SK-N-SH (cell line): ENCODE data around the gene RAPH1. TPM values are rescaled to one million over a fixed set of nuclear protein-coding genes. Genes with fewer than 3 reads are reported as not detected.
A peak's percentile ranks its signal among the peaks of the same experiment; 100 is the strongest.

Experiments
- CTCF ChIA-PET: fragments of 300-600, 350-600 bp; formaldehyde crosslinking; extraction: SDS; loops from one replicate; lab custom pipeline; 2021; lab: Yijun Ruan, JAX
- POLR2A ChIA-PET: fragments of 350-600 bp; sonication (Branson Sonifier 250); formaldehyde crosslinking; extraction: SDS; loops from one replicate; lab custom pipeline; 2020; ENCODE audit warnings: antibody characterized with exemption, inconsistent platforms; lab: Yijun Ruan, JAX
- DNase-seq: peaks from one replicate; pipeline ENCODE4 v3.0.0; 2012
- H2AFZ ChIP-seq: fragments of 200-600 bp; sonication (generic); 2 replicates; pipeline ENCODE4 v1.8.1; 2016; ENCODE audit warnings: antibody characterized with exemption, mild to moderate bottlenecking, low read depth
- H3F3A ChIP-seq: fragments of 200-600 bp; sonication (generic); replicated peaks from 2 replicates; pipeline ENCODE3; 2016; ENCODE audit warnings: antibody characterized with exemption, mild to moderate bottlenecking; ENCODE audit not compliant: insufficient read depth
- H3K27ac ChIP-seq, 2 experiments: fragments of 200-500 bp in 1 of 2; fragments of 200-600 bp in 1 of 2; sonication (Bioruptor generic) in 1 of 2; sonication (generic), shearing (Covaris generic) in 1 of 2; 2 replicates each; pipeline versions ENCODE4 v1.5.1 to v1.6.1; 2014 to 2016; ENCODE audit warnings: low read depth in 2 of 2, inconsistent platforms in 1 of 2, low read length in 1 of 2, mild to moderate bottlenecking in 1 of 2, mixed read lengths in 1 of 2
- H3K27me3 ChIP-seq: fragments of 200-600 bp; sonication (generic), shearing (Covaris generic); 2 replicates; pipeline ENCODE4 v1.6.1; 2016; ENCODE audit warnings: mixed run types; ENCODE audit not compliant: insufficient read depth
- H3K36me3 ChIP-seq, 2 experiments: fragments of 200-500 bp in 1 of 2; fragments of 200-600 bp in 1 of 2; sonication (Bioruptor generic) in 1 of 2; sonication (generic) in 1 of 2; replicated peaks in 1 of 2; 2 replicates each; pipeline versions ENCODE3 to v1.5.1; 2014 to 2016; ENCODE audit warnings: low read length in 1 of 2, mild to moderate bottlenecking in 1 of 2; ENCODE audit not compliant: insufficient read depth in 2 of 2, control insufficient read depth in 1 of 2
- H3K4me1 ChIP-seq, 2 experiments: fragments of 200-500 bp in 1 of 2; fragments of 200-600 bp in 1 of 2; sonication (Bioruptor generic) in 1 of 2; sonication (generic), shearing (Covaris generic) in 1 of 2; 2 replicates each; pipeline versions ENCODE4 v1.5.1 to v1.6.1; 2014 to 2016; ENCODE audit warnings: low read depth in 1 of 2, low read length in 1 of 2, mixed run types in 1 of 2; ENCODE audit not compliant: insufficient read depth in 2 of 2, control insufficient read depth in 1 of 2
- H3K4me2 ChIP-seq: fragments of 200-600 bp; sonication (generic), shearing (Covaris generic); 2 replicates; pipeline ENCODE4 v1.6.1; 2017; ENCODE audit warnings: mixed run types
- H3K4me3 ChIP-seq, 2 experiments: fragments of 200-500 bp in 1 of 2; fragments of 200-600 bp in 1 of 2; sonication (Bioruptor generic) in 1 of 2; sonication (generic), shearing (Covaris generic) in 1 of 2; 2 replicates each; pipeline versions ENCODE4 v1.5.1 to v1.8.1; 2014 to 2016; ENCODE audit warnings: low read depth in 2 of 2, inconsistent platforms in 1 of 2, low read length in 1 of 2, mild to moderate bottlenecking in 1 of 2, mixed read lengths in 1 of 2, moderate library complexity in 1 of 2
- H3K79me2 ChIP-seq: fragments of 200-600 bp; sonication (generic); 2 replicates; pipeline ENCODE4 v1.8.1; 2017; ENCODE audit warnings: mild to moderate bottlenecking; ENCODE audit not compliant: insufficient read depth
- H3K9ac ChIP-seq: fragments of 200-600 bp; sonication (generic); 2 replicates; pipeline ENCODE4 v1.6.1; 2017; ENCODE audit warnings: mixed run types
- H3K9me2 ChIP-seq: fragments of 200-600 bp; sonication (generic); 2 replicates; pipeline ENCODE4 v1.6.1; 2017; ENCODE audit warnings: mixed run types
- H3K9me3 ChIP-seq: fragments of 200-600 bp; sonication (generic); 2 replicates; pipeline ENCODE4 v1.6.1; 2017; ENCODE audit warnings: mixed run types, mild to moderate bottlenecking, moderate library complexity
- H4K20me1 ChIP-seq: fragments of 200-600 bp; sonication (generic); 2 replicates; pipeline ENCODE4 v1.6.1; 2017; ENCODE audit warnings: mild to moderate bottlenecking, mixed run types; ENCODE audit not compliant: insufficient read depth
- CTCF ChIP-seq: fragments of 200-600 bp; sonication (generic); IDR thresholded peaks from 2 replicates; pipeline ENCODE4 v1.6.1; 2017; ENCODE audit warnings: antibody characterized with exemption, mild to moderate bottlenecking, moderate library complexity
- ELF1 ChIP-seq: IDR thresholded peaks from 2 replicates; pipeline ENCODE4 v1.4.0; 2012
- EP300 ChIP-seq, 2 experiments: IDR thresholded peaks; 2 replicates each; pipeline versions ENCODE4 v1.4.0 to v1.6.1; 2012; ENCODE audit warnings: borderline replicate concordance in 1 of 2, low read depth in 1 of 2, low read length in 1 of 2
- FOXM1 ChIP-seq: IDR thresholded peaks from 2 replicates; pipeline ENCODE4 v1.4.0; 2012; ENCODE audit warnings: low read depth, mild to moderate bottlenecking
- GABPA ChIP-seq: IDR thresholded peaks from 2 replicates; pipeline ENCODE4 v1.4.0; 2012; ENCODE audit warnings: low read depth, mild to moderate bottlenecking
- PBX3 ChIP-seq: IDR thresholded peaks from 2 replicates; pipeline ENCODE4; 2012
- REST ChIP-seq: IDR thresholded peaks from 2 replicates; pipeline ENCODE4 v1.6.1; 2012; ENCODE audit warnings: mild to moderate bottlenecking, low read depth, low read length, moderate library complexity
- SIN3A ChIP-seq: IDR thresholded peaks from 2 replicates; pipeline ENCODE4 v1.6.1; 2012; ENCODE audit warnings: low read depth, mild to moderate bottlenecking, low read length, moderate library complexity, borderline replicate concordance
- SMC3 ChIP-seq: IDR thresholded peaks from 2 replicates; pipeline ENCODE4 v1.6.1; 2012; ENCODE audit warnings: low read depth, low read length, improper control_type of control experiment
- YY1 ChIP-seq: IDR thresholded peaks from 2 replicates; pipeline ENCODE4 v1.4.0; 2012; ENCODE audit warnings: low read depth, mild to moderate bottlenecking
- WGBS: methylation state at CpG from one replicate; pipeline ENCODE4 v1.1.6; 2017; ENCODE audit warnings: low lambda C conversion rate; 5-methylcytosine and 5-hydroxymethylcytosine counted together
- polyA plus RNA-seq, 3 experiments: library from polyadenylated mRNA; depleted of rRNA; stranded (reverse); fragments of >200 nt; gene quantifications; 2 replicates each; pipeline ENCODE4 v1.2.3, GENCODE V29; 2012

RAPH1 gene
- polyA plus RNA-seq, 1 of the 3 experiments (the other 2 are of a cell fraction), result 6.7 TPM

- Histone ChIP-seq H3K79me2 (peaks cover 46% of the 10 kb centered on the region), H3K4me1 (peaks cover 4 to 10% of the 10 kb centered on the region in 2 experiments; a peak in 2 of 4 replicates), H3K27me3 (no peaks in the 10 kb centered on the region), H3K4me2 (peak overlapping the region; percentile 79), H3K9ac (peak overlapping the region; percentile 95), H2AFZ (peak overlapping the region; percentile 13; the same call in 1 of the 2 replicates), H3F3A (peaks cover 23% of the 10 kb centered on the region), H3K27ac (peak overlapping the region; percentile 83 to 84), H3K9me3 (no peaks in the 10 kb centered on the region), H3K36me3 (peaks cover 0 to 4% of the 10 kb centered on the region in 2 experiments), H4K20me1 (peaks cover 30% of the 10 kb centered on the region), H3K4me3 (peak overlapping the region; percentile 92 to 95), H3K9me2 (no peaks in the 10 kb centered on the region)
- WGBS, result 1% methylated on average over 15 of the region's 37 CpGs
- DNase-seq, result peak; percentile 87
- no peak for TF ChIP-seq SIN3A
- no peak for TF ChIP-seq PBX3
- no peak for TF ChIP-seq YY1
- TF ChIP-seq REST, result no peak
- no peak for TF ChIP-seq ELF1
- TF ChIP-seq CTCF, result no peak
- TF ChIP-seq GABPA, result no peak
- no peak for TF ChIP-seq EP300 (IDR thresholded peaks at IDR 0.05; ENCODE audit: borderline replicate concordance in 1 of 2, low read depth in 1 of 2, low read length in 1 of 2)
- TF ChIP-seq FOXM1, result no peak
- TF ChIP-seq SMC3, result no peak
- POLR2A ChIA-PET, result interaction anchor here (1.4 kb wide), 1 partner anchor 281 kb away, joined by 3 read pairs; no protein-coding TSS in a partner anchor
- CTCF ChIA-PET, result interaction anchor here (0.9 to 1.0 kb wide), 2 partner anchors 70 to 79 kb away, joined by 3 to 4 read pairs; no protein-coding TSS in a partner anchor
These were observed 452 bp downstream of the RAPH1 start for GRCh38 chr2:203534621-203535077.
